H1 (cell line): ENCODE results near the gene CALHM2.

Source experiments
- CHD2 ChIP-seq: IDR thresholded peaks from 2 replicates; pipeline ENCODE4 v1.6.1; 2012; ENCODE audit warnings: low read length, improper control_type of control experiment
- CREB1 ChIP-seq: IDR thresholded peaks from 2 replicates; pipeline ENCODE4 v1.6.1; 2012; ENCODE audit warnings: inconsistent platforms
- EGR1 ChIP-seq: IDR thresholded peaks from 2 replicates; pipeline ENCODE4 v1.6.1; 2011; ENCODE audit warnings: low read depth, low read length, borderline replicate concordance
- EP300 ChIP-seq, 2 experiments: IDR thresholded peaks; 1 replicate in 1 of 2; 2 replicates in 1 of 2; pipeline ENCODE4 v1.6.1; 2011 to 2012; ENCODE audit warnings: low read depth in 2 of 2, low read length in 2 of 2, mild to moderate bottlenecking in 2 of 2, borderline replicate concordance in 1 of 2, inconsistent platforms in 1 of 2, moderate library complexity in 1 of 2
- FOSL1 ChIP-seq: IDR thresholded peaks from 2 replicates; pipeline ENCODE4 v1.6.1; 2011; ENCODE audit warnings: mild to moderate bottlenecking, low read depth, low read length, moderate library complexity; ENCODE audit not compliant: insufficient read depth
- MAFK ChIP-seq: IDR thresholded peaks from 2 replicates; pipeline ENCODE4 v1.6.1; 2012; ENCODE audit warnings: low read depth, mild to moderate bottlenecking, improper control_type of control experiment, low read length
- POLR2A ChIP-seq, 2 experiments: IDR thresholded peaks; 1 replicate in 1 of 2; 2 replicates in 1 of 2; pipeline ENCODE4 v1.6.1; 2011; ENCODE audit warnings: low read depth in 2 of 2, low read length in 2 of 2, mild to moderate bottlenecking in 2 of 2; ENCODE audit errors: control extremely low read depth in 1 of 2
- RAD21 ChIP-seq, 2 experiments: IDR thresholded peaks in 1 of 2; conservative IDR thresholded peaks in 1 of 2; 2 replicates each; pipeline ENCODE4 v1.6.1; 2011; ENCODE audit warnings: low read depth in 2 of 2, low read length in 2 of 2, improper control_type of control experiment in 1 of 2, inconsistent platforms in 1 of 2, mild to moderate bottlenecking in 1 of 2, moderate library complexity in 1 of 2
- RFX5 ChIP-seq: IDR thresholded peaks from 2 replicates; pipeline ENCODE4 v1.6.1; 2011; ENCODE audit warnings: low read depth, low read length, improper control_type of control experiment, borderline replicate concordance
- RXRA ChIP-seq: IDR thresholded peaks from 2 replicates; pipeline ENCODE4 v1.6.1; 2011; ENCODE audit warnings: low read depth, mild to moderate bottlenecking, low read length, moderate library complexity; ENCODE audit not compliant: insufficient read depth
- TAF1 ChIP-seq: IDR thresholded peaks from 2 replicates; pipeline ENCODE4 v1.6.1; 2011; ENCODE audit warnings: mild to moderate bottlenecking, low read depth, low read length
- TF ChIP-seq, protein P1 (sequence below), 3 experiments: IDR thresholded peaks; 1 replicate in 2 of 3; 2 replicates in 1 of 3; pipeline versions ENCODE4 v1.5.1 to v1.6.1; 2011; ENCODE audit warnings: low read length in 3 of 3, mild to moderate bottlenecking in 3 of 3, inconsistent platforms in 2 of 3, low read depth in 1 of 3, moderate library complexity in 1 of 3; ENCODE audit not compliant: insufficient read depth in 1 of 3; ENCODE audit errors: control extremely low read depth in 1 of 3
- TF ChIP-seq, protein P2 (sequence below): IDR thresholded peaks from 2 replicates; pipeline ENCODE4 v1.6.1; 2012; ENCODE audit warnings: inconsistent platforms

DNA sequence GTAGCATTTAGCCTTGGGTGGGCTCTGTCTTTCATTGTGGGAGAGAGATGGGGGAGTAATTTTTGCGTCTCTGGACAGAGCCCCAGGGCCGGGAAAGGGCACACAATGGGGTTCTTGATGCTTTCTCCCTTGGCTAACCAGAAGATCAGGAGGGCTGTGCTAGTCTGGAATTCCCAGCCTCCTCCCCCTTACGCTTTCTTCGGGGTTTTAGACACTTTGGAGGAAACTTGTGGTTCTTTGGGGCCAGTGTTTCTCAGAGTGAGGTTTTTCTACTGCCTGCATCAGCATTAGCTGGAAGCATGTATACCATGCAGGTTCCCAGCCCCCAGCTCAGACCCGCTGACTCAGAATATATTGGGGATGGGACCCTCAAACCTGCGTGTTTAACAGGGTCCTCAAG, 48.3 kb upstream of the CALHM2 start:
- no peak for TF ChIP-seq POLR2A (IDR thresholded peaks at IDR 0.05; ENCODE audit: control extremely low read depth in 1 of 2, low read depth in 2 of 2, low read length in 2 of 2)
- TF ChIP-seq, protein P1, sequence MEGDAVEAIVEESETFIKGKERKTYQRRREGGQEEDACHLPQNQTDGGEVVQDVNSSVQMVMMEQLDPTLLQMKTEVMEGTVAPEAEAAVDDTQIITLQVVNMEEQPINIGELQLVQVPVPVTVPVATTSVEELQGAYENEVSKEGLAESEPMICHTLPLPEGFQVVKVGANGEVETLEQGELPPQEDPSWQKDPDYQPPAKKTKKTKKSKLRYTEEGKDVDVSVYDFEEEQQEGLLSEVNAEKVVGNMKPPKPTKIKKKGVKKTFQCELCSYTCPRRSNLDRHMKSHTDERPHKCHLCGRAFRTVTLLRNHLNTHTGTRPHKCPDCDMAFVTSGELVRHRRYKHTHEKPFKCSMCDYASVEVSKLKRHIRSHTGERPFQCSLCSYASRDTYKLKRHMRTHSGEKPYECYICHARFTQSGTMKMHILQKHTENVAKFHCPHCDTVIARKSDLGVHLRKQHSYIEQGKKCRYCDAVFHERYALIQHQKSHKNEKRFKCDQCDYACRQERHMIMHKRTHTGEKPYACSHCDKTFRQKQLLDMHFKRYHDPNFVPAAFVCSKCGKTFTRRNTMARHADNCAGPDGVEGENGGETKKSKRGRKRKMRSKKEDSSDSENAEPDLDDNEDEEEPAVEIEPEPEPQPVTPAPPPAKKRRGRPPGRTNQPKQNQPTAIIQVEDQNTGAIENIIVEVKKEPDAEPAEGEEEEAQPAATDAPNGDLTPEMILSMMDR (IDR thresholded peaks at IDR 0.05; ENCODE audit: control extremely low read depth in 1 of 3, insufficient read depth in 1 of 3, low read depth in 1 of 3, low read length in 3 of 3) = no peak
- no peak for TF ChIP-seq EP300 (IDR thresholded peaks at IDR 0.05; ENCODE audit: borderline replicate concordance in 1 of 2, low read depth in 2 of 2, low read length in 2 of 2)
- TF ChIP-seq MAFK = no peak
- no peak for TF ChIP-seq RXRA
- no peak for TF ChIP-seq RAD21 (IDR thresholded peaks at IDR 0.05 in 1 of 2, conservative IDR thresholded peaks at IDR 0.05 in 1 of 2; ENCODE audit: low read depth in 2 of 2, low read length in 2 of 2)
- TF ChIP-seq TAF1 = no peak
- TF ChIP-seq, protein P2, sequence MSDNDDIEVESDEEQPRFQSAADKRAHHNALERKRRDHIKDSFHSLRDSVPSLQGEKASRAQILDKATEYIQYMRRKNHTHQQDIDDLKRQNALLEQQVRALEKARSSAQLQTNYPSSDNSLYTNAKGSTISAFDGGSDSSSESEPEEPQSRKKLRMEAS = no peak
- TF ChIP-seq FOSL1 = no peak
- no peak for TF ChIP-seq RFX5
- TF ChIP-seq CHD2 = no peak
- TF ChIP-seq EGR1 = no peak
- no peak for TF ChIP-seq CREB1
